ENCODE measurements around the gene EEF2KMT.
"Not testable (repeated sequence)": the region's sequence is repeated elsewhere in the genome, so short reads cannot be mapped to it uniquely, and the experiment has no call there.

The EEF2KMT gene

DNA sequence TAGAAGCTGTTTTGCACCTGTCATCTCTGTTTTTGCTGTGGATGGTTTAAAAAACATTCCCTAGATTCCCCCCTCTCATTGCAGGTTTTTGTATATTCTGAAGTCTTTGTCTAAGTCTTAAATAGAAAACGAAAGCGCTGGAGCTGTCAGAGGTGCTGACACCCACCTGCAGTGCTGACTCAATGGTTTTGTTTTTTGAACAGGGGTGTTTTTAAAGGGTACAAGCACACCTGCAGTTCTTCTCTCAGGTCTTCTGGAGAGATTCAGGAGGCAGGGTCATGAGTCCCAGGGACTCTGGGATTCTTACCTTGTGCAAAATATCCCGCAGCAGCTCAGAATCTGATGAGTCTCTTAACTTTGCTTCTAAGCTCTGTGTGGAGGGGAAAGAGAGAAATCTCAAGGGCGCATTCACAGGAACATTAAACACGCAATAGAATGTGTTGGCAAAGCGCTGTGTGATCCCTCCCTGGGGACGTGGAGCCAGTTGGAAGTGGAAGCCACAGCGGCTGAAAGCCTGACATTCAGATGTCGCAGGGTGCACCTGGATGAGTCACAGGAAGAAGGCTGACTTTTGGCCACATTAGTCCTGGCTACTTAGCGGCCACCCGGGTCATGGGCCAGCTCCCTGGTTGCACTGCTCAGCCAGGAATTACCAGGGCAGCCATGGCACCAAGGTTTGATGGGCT is 2.3 kb downstream of the EEF2KMT start:
- not testable (repeated sequence) for DNase-seq

DNA sequence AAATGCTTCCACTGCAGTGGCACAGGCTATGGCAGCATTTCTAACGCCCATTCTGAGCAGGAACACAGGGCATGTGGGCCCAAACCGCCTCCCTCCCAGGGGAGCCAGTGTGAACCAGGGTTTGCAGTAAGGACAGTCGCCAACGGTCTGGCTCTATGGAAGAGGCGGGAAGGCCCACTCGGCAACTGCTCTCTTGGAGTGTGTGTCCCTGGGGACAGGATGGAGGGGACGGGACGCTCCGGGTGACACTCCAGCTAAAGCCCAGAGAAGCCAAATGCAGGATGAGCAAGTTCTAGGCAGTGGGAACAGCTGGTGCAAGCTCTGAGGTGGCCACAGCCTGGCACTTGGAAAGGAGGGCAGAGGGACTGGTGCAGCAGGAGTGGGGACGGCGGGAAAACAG is 3.8 kb downstream of the EEF2KMT start:
- DNase-seq, result not testable (repeated sequence)

DNA sequence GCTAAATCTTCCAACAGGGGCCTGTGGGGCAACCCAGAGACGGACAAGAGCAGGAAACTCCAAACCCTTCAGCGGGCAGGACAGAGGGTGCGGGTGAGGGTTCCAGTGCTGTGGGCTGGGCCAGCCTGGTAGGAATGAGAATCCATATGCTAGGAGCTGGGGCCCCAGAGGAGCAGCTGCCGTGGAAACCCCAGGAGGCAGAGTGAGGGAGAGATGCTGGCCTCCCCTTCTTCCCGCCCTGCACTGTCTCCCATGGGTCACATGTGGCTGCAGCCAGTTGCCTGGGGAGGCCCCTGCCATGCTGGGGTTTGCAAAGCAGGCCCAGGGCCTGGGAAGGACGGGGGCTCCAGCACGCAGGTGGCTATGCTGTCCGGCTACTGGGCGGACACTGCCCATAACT is 4.5 kb downstream of the EEF2KMT start:
- not testable (repeated sequence) for DNase-seq

DNA sequence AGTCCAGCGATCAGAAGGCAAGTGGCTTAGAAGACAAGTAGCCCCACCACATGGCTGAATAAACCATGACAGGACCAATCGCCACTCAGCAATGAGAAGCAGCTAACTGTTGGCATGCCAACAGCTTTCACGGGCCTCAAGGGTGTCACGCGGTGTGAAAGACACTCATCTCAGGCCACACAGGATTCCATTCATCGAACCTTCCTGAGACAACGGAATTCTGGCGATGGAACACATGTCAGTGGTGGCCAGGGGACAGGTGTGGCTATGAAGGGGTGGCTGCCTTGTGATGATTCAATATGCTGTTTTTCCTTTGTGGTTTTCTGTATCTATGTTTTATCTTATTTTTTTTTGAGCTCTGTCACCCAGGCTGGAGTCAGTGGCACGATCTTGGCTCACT is 7.0 kb downstream of the EEF2KMT start:
- not testable (repeated sequence) for DNase-seq

DNA sequence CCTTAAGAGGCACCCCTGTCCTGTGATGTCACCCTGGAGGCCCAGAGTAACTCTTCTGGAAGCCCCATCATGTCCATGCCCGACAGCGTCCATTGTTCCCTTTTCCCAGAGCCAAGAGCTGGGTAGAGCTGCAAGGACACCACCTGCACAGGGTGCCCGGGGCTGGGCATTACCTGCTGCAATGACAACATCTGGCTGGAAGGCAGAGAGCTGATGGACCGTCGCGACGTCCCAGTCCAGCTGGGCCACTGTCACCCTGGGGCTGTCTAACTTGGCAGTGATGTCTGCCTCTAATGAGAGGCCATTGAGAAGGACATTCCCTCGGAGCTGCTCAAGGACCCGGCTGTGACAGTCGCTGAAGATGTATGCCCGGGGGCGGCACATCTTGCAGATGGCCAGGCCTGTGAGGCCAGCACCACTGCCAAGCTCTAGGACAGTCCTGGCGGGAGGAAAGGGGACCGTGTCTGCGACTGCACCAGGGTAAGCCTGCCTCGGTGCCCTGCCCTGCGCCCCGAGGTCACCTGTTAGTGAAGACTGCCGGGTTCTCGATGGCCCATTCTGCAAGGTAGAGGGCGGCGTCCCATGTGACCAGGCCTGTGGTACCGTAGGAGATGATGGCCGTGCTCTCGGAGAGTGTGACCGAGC is 7.6 kb downstream of the EEF2KMT start:
- not testable (repeated sequence) for DNase-seq

DNA sequence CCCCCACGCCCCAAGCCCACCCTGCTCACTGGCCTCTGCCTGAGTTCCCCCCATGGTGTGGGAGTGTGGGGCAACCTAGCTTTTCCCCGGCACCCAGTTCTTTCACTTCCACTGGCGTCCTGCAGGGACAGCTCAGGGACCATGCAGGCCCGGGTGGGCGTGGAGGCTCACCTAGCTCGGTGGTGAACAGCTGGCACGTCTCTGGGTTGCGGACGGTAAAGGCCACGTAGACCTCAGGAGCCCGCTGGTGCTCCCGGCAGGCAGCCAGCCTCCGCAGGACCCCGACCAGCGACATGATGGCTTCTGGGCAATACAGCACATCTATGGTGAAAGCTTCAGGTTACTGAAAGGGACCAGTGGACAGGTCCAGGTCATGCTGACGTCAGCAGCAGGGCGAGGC is 8.7 kb downstream of the EEF2KMT start:
- DNase-seq, result not testable (repeated sequence)

DNA sequence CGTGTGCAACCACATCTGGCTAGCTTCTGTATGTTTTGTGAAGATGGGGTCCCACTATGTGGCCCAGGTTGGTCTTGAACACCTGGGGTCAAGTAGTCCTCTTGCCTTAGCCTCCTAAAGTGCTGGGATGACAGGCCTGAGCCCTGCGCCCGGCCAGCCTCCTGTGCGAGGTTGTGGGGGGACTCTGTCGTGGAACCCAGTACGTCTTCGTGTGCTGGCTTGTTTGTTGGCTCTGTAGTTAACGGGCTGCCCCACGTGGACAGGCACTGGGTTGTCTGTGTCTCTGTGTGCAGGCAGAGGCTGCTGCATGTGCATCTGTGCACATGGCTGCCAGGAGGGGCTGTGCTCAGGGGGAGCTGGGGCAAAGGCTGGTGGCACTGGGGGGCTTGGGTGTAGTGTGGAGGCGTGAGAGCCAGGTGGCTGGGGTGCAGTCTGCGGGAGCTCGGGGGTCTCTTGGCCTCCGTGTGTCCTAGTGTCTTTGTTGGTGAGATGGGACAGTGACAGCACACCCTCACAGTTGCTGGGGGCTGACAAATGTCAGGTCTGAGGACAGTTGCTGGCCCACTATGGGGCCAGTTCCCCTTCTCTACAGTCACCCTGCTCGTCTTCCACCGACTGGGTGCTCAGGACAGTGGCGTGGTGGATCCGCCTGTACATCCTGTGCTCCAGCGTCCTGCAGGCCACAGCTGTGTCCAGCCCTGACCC is 9.4 kb downstream of the EEF2KMT start:
- not testable (repeated sequence) for DNase-seq

DNA sequence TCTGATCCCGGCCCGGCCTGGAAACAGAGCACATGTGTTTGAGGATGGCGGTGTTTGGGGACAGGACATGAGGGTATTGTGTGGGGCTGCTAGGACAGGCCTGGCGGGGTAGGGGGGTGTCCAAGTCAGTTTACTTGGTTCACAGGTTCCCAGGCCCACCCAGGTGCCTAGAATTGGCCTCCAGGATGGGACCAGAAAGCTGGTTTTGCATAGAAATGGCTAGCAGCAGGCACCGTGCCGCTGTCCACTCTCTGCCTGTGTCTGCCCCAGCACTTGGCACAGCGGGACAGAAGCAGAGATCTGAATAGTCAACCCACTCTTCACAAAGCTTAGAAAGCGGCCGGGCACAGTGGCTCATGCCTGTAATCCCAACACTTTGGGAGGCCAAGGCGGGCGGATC is 11.9 kb downstream of the EEF2KMT start:
- not testable (repeated sequence) for DNase-seq

DNA sequence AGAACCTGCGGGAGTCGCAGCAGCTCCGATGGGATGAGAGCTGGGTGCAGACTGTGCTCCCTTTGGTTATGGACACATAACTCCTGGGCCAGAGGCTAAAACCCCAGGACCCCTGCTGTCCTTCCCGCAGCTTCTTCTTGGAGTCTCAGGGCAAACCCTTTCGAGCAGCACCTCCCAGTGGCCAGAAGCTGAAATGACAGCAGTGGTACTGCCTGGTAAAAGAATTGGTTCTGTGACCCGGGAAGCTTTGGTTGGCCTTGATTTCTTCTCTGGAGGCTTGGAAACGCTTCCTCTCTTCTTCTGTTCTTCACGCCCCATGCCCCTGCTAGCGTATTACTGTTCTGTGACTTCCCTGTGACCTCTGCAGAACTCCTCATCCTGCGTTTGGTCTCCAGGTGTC is 12.8 kb downstream of the EEF2KMT start:
- DNase-seq, result peak; percentile 50 to 57

DNA sequence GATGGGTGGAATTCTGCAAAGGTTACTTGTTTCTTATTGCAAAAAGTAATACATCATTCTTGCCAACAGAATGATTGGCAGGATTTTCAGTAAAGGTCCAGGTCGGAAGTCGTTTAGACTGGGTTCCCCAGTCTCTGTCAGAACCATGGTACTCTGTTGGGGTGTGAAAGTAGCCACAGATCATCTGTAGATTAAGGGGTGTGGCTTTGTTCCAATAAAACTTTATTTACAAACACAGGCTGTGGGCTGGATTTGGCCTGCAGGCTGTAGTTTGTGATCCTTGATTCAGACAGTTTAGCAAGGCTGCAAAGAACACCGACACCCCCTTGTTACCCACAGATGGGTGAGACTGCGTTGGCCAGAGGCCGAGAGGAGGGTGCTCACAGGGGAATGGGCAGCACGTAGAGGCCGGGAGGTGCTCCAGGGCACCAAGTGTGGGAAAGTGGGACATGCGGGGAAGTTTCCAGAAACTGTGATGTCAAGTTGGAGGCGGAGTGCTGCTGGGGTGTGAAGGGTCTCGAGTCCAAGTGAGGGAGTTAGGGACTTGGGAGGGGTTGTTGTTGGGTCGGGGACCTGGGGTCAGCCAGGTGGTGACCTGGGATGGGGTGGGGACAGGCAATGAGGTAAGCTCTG is 13.4 kb downstream of the EEF2KMT start:
- not testable (repeated sequence) for DNase-seq

DNA sequence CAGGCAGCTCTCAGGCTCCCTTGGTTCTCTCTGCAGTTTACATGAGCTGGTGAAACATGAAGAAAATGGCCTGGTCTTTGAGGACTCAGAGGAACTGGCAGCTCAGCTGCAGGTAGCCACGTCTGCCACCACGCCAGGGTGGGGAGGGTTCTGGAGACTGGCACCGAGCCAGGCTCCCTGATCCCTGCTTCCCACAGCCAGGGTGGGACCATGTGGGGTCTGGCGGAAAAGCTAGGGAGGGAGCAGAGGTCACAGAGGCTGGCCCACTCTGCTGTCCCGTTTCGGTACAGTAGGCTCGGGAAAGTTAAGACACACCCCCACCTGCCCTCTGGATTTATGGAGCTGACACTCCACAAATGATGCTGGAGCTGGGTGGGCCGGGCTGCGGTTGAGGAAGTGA is 13.9 kb downstream of the EEF2KMT start:
- DNase-seq, result not testable (repeated sequence)

DNA sequence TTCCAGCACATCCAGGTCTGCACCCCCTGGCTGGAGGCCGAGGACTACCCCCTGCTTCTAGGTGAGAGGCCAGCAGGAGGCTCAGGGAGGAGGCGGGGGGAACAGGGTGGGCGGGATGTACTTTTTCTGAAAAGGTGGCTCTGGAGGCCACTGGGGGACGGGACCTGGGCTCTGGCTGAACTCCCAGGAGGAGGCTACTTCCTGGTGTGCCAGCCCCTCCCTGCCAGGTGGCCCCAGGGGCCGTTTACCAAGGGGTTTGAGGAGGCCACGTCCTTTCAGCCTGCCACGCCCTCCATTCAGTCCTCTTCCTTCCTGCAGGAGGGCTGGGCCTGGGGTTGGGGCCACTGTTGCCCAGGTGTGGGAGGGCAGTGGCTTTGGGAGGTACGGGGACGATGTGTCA is 16.6 kb downstream of the EEF2KMT start:
- DNase-seq, result not testable (repeated sequence)

DNA sequence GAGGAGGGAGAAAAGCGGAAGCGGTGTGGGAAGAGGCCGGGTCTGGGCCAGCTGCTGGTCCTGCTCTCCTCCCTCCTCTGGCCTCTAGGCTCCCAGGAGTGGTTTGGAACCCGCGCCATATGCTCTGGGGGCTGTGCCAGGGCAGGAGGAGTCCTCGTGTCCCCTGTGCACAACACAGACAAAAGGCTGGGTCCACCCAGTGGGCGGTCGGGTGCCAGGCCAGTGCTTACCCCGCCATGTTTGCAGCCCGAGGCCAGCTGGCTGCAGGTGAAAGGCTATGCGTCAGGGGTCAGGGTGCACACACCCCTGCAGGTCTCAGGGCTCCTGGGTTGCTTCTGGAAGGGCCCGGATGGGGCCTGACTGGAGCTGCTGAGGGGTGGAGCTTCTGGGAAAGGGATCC is 17.1 kb downstream of the EEF2KMT start:
- not testable (repeated sequence) for DNase-seq

DNA sequence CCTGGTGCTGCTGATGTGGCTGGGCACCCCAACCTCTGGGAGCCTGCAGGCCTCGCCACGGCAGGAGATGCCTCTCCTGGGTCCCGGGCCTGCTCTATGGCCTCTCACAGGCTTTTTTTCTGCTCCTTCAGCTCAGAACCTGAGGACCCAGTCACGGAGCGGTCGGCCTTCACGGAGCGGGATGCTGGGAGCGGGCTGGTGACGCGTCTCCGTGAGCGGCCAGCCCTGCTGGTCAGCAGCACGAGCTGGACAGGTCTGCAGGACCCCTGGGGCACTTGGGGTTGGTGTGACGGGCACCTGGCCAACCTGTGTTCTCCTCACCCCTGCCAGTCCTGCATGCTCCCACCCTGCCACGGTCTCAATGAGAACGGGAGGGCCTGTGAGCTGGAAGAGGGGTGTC is 19.0 kb downstream of the EEF2KMT start:
- DNase-seq, result no peak

DNA sequence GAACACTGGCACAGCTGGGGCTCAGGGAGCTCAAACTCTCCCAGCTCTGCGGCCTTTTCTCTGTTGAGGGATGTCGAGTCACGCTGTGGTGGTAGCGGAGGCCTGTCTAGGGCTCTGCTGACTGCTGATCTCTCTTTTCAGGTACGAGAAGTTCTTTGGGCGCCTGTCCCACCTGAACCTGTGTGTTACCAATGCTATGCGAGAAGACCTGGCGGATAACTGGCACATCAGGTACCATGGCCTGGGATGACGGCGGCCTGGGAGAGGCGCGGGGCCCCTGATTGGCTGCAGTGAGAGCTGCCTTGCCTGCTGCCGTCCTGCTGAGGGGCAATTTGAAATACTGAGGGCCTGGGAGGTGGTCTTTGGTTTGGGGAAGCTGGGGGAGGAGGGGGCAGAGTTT is 20.3 kb downstream of the EEF2KMT start:
- no peak for DNase-seq

DNA sequence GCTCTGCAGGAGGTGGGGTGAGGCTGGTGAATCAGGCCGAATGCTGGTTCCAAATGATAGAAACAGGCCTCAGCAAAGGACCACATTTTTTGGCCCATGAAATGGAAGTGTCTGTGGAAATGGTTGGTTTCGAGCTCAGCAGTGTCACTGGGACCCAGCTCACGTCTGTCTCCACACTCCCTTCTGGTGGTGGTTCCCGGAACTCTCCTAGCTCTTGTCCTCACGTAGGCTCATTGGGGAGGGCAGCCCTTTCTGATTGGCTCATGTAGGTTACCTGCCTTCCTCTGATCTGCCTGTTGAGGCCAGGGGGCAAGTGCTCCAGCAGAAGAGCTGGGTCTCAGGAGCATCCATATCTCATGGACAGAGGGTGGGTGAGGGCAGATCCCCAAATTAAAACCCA is 22.0 kb downstream of the EEF2KMT start:
- DNase-seq, result no peak

DNA sequence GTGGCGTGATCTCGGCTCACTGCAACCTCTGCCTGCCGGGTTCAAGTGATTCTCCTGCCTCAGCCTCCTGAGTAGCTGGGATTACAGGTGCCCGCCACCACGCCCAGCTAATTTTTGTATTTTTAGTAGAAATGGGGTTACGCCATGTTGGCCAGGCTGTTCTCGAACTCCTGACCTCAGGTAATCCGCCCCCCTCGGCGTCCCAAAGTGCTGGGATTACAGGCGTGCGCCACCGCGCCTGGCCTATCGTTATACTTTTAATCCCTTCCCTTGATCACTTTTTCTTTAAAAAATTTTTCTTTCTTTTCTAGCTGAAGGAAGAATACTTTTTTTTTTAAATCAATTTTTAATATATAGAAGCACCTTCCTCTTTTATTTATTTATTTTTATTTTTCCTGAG is 23.8 kb downstream of the EEF2KMT start:
- DNase-seq, result not testable (repeated sequence)

DNA sequence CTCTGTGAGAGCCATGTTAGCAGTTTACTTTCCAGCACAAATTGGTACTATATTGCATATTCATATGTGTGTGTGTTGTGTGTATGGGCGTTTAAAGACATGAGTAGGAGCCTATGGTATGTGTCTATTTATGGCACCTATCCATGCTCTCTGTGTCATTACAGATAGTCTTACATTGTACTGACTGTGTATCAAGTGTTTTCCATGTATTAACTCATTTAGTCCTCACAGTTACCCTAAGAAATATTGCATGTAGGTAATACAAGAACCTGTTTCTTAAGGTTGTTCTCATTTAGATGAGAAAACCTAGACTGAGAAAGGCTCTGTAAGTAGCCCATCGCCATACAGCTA is 24.3 kb downstream of the EEF2KMT start:
- DNase-seq, result no peak

DNA sequence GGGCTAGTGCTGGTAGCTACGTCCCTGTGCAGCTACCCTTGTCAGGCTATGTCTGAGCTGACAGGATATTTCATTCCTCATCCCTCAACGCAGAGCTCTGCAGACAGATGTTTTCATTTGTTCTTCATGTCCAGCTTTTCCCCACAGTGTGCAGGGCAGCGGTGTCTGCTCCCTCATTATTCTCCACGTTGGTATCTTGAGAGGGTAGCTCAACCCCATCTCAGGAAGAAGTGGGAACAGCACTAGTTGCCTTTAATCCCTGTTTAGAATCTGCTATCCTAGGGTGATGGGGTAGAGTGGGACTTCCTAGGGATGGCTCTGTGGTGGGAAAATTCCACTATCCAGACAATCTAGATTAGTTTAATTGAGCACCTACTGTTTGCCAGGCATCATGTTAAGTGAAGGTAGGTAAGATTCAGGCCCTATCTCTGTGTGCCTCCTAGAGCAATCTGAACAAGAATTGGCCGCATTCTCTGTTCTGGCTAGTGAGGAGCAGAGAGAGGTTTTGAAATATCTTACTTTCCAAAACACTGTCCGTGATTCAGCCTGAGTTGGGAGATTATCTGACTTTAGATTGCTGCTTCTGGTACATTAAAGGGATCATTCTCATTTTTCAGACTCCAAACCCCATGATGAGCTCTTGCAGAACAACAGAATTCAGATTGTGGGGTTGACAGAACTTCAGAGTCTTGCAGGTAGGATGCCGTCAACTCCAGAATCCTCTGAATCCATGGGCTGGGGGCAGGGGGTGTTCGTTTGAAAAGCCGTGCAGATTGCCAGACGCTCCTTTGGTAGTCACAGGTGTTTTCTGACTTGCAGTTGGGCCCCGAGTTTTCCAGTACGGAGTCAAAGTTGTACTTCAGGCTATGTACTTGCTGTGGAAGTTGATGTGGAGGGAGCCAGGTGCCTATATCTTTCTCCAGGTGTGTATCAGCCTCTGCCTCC is 25.0 kb downstream of the EEF2KMT start:
- no peak for DNase-seq

DNA sequence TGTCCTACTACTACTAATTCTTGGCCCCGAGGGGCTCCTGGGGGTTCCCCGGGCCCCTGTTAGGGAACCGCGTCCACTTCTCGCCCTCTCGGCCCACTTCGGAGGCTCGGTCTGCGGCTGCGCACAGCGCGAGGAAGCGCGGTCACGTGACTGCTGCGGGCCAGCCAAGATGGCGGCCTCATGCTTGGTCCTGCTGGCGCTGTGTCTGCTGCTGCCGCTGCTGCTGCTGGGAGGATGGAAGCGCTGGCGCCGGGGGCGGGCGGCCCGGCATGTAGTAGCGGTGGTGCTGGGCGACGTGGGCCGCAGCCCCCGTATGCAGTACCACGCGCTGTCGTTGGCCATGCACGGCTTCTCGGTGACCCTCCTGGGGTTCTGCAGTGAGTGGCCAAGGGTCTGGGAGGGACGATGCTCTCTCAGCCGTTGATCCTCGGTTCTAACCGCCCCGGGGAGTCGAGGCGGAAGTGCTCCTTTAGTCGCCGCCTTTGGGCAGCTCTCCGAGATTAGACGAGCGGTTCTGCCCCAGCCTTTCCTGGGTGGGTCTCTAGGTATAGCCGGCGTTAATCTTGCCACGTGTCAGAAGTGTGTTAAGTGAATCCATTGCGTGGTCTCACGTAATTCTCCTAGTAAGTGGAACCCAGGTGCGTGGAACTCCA is 25.8 kb downstream of the EEF2KMT start, which contains the start of gene ALG1:
TSS of gene ALG1 (plus strand) at position 163 of the 653 bp plus-strand sequence. CDS start at position 170, 7 bp downstream.
- peak; percentile 84 to 87 for DNase-seq

DNA sequence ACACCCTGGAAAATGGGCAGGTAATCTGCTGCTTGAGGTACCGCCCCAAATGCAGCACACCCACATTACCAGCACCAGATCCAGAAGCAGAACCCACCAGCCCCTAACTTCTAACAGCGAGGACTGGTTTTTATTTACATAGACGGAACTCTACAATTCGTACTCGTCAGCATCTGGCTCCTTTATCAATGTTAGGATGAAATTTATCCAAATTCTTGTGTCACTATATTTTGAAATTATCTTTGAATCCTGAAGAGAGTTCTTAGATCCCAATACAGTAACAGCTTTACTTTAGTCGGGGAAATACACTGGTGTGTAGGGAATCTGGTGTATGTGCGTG is 26.3 kb downstream of the EEF2KMT start:
- DNase-seq, result no peak

Measured in activated CD4-positive, alpha-beta T cell treated with anti-CD3 and anti-CD28 coated beads, Interleukin-2, amount 50 U/mL, for 4 hours (primary cell).